Astrocyte (in vitro differentiated cells and primary cell): ENCODE data around the gene SLC6A11. TPM values are rescaled to one million over a fixed set of nuclear protein-coding genes. Genes with fewer than 3 reads are reported as not detected.

ENCODE experiments used
- DNase-seq: peaks from one replicate; pipeline ENCODE4 v3.0.0-alpha.2; 2010; ENCODE audit warnings: low read depth
- FAIRE-seq: peaks from 2 replicates; lab custom pipeline; 2011; peaks lifted over from hg19 to GRCh38; lab: Jason Lieb, UNC
- H2AFZ ChIP-seq: 2 replicates; pipeline ENCODE4 v1.6.0; 2012; ENCODE audit warnings: low read depth, low read length, inconsistent platforms
- H3K27ac ChIP-seq: 2 replicates; pipeline ENCODE4 v1.5.1; 2011; ENCODE audit warnings: low read depth, low read length, inconsistent platforms
- H3K27me3 ChIP-seq: 2 replicates; pipeline ENCODE4 v1.6.0; 2011; ENCODE audit warnings: low read length, inconsistent platforms; ENCODE audit not compliant: insufficient read depth
- H3K36me3 ChIP-seq: 2 replicates; pipeline ENCODE4 v1.5.1; 2011; ENCODE audit warnings: low read length, inconsistent platforms; ENCODE audit not compliant: insufficient read depth
- H3K4me1 ChIP-seq: 2 replicates; pipeline ENCODE4 v1.5.1; 2011; ENCODE audit warnings: low read length, inconsistent platforms; ENCODE audit not compliant: insufficient read depth
- H3K4me2 ChIP-seq: 2 replicates; pipeline ENCODE4 v1.6.0; 2012; ENCODE audit warnings: low read length, inconsistent platforms
- H3K4me3 ChIP-seq: 2 replicates; pipeline ENCODE4 v1.5.1; 2011; ENCODE audit warnings: low read depth, mild to moderate bottlenecking, low read length, inconsistent platforms; ENCODE audit not compliant: insufficient read depth
- H3K79me2 ChIP-seq: 2 replicates; pipeline ENCODE4 v1.6.0; 2012; ENCODE audit warnings: mild to moderate bottlenecking, low read length, inconsistent platforms; ENCODE audit not compliant: insufficient read depth
- H3K9ac ChIP-seq: 2 replicates; pipeline ENCODE4 v1.6.0; 2012; ENCODE audit warnings: mild to moderate bottlenecking, low read length, inconsistent platforms
- H3K9me3 ChIP-seq: 2 replicates; pipeline ENCODE4 v1.5.1; 2012; ENCODE audit warnings: low read depth, mild to moderate bottlenecking, low read length, inconsistent platforms; ENCODE audit not compliant: insufficient read depth
- H4K20me1 ChIP-seq: 2 replicates; pipeline ENCODE4 v1.6.0; 2012; ENCODE audit warnings: low read length, inconsistent platforms; ENCODE audit not compliant: insufficient read depth
- H3K27ac Mint-ChIP-seq: one replicate; pipeline ENCODE4 v1.8.0; 2021; ENCODE audit warnings: mild to moderate bottlenecking, mixed read lengths; ENCODE audit not compliant: unreplicated experiment
- H3K27me3 Mint-ChIP-seq: one replicate; pipeline ENCODE4 v1.8.0; 2021; ENCODE audit warnings: low read depth, mixed read lengths; ENCODE audit not compliant: unreplicated experiment
- H3K36me3 Mint-ChIP-seq: one replicate; pipeline ENCODE4 v1.8.0; 2021; ENCODE audit warnings: low read depth, mixed read lengths; ENCODE audit not compliant: unreplicated experiment
- H3K4me1 Mint-ChIP-seq: one replicate; pipeline ENCODE4 v1.8.0; 2021; ENCODE audit warnings: low read depth, mixed read lengths; ENCODE audit not compliant: unreplicated experiment
- H3K4me3 Mint-ChIP-seq: one replicate; pipeline ENCODE4 v1.8.0; 2021; ENCODE audit warnings: mild to moderate bottlenecking, moderate library complexity, mixed read lengths; ENCODE audit not compliant: unreplicated experiment
- H3K9me3 Mint-ChIP-seq: one replicate; pipeline ENCODE4 v1.8.0; 2021; ENCODE audit warnings: mild to moderate bottlenecking, mixed read lengths; ENCODE audit not compliant: unreplicated experiment
- CTCF ChIP-seq: IDR thresholded peaks from 2 replicates; pipeline ENCODE4 v1.5.1; 2011; ENCODE audit warnings: low read depth, mild to moderate bottlenecking, inconsistent platforms, low read length, moderate library complexity; ENCODE audit not compliant: insufficient read depth
- EZH2 ChIP-seq: IDR thresholded peaks from 2 replicates; pipeline ENCODE4 v1.6.1; 2012; ENCODE audit warnings: mild to moderate bottlenecking, low read length, inconsistent platforms; ENCODE audit not compliant: insufficient read depth
- total RNA-seq: library from RNA; stranded (reverse); gene quantifications from 2 replicates; pipeline ENCODE4 v1.2.1, GENCODE V29; 2021

The SLC6A11 gene
- total RNA-seq, 1 donor from 2014 or later: 0.34 TPM

- H3K36me3 ChIP-seq: no peaks in the 10 kb centered on the region
- no peak overlapping the region for H3K27ac Mint-ChIP-seq
- no peak overlapping the region for H3K4me3 ChIP-seq
- no peak overlapping the region for H3K4me2 ChIP-seq
- H4K20me1 ChIP-seq: no peaks in the 10 kb centered on the region
- no peak overlapping the region for H3K27ac ChIP-seq
- peaks cover 5% of the 10 kb centered on the region for H3K9me3 ChIP-seq
- H3K9me3 Mint-ChIP-seq: peaks cover 4% of the 10 kb centered on the region
- no peak overlapping the region for H3K9ac ChIP-seq
- peaks cover 10% of the 10 kb centered on the region for H3K4me1 Mint-ChIP-seq
- H3K79me2 ChIP-seq: no peaks in the 10 kb centered on the region
- peaks cover 13% of the 10 kb centered on the region for H3K4me1 ChIP-seq
- no peak for TF ChIP-seq CTCF
- no peak for TF ChIP-seq EZH2
- no peak overlapping the region for H2AFZ ChIP-seq
- H3K36me3 Mint-ChIP-seq: no peaks in the 10 kb centered on the region
- H3K27me3 ChIP-seq: peaks cover 28% of the 10 kb centered on the region
- DNase-seq: no peak
- FAIRE-seq: no peak
- H3K27me3 Mint-ChIP-seq: peaks cover 45% of the 10 kb centered on the region
- no peak overlapping the region for H3K4me3 Mint-ChIP-seq
Measured at GRCh38 chr3:10975695-10976234, 159.7 kb downstream of the SLC6A11 start.

DNA sequence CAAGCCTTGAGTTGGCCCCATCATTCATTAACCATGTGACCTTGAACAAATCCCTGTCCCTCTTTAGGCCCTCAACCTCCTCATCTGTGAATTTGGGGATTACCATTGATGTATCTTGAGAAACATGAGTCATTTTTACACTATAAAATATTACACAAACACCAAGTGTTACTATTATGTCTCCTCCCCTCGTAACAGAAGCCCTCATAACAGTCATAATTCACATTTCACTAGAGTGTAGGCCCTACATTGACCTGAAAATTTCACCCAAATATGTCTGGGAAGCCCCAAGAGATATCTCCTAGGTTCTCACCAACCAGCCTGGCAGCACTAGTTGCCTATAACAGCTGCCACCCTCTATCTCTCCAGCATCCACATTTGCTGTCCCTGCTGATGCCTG is 160.7 kb downstream of the SLC6A11 start:
- Mint-ChIP-seq H3K27ac (no peak overlapping the region), H3K27me3 (peaks cover 41% of the 10 kb centered on the region)
- TF ChIP-seq EZH2 (no peak), CTCF (no peak)

DNA sequence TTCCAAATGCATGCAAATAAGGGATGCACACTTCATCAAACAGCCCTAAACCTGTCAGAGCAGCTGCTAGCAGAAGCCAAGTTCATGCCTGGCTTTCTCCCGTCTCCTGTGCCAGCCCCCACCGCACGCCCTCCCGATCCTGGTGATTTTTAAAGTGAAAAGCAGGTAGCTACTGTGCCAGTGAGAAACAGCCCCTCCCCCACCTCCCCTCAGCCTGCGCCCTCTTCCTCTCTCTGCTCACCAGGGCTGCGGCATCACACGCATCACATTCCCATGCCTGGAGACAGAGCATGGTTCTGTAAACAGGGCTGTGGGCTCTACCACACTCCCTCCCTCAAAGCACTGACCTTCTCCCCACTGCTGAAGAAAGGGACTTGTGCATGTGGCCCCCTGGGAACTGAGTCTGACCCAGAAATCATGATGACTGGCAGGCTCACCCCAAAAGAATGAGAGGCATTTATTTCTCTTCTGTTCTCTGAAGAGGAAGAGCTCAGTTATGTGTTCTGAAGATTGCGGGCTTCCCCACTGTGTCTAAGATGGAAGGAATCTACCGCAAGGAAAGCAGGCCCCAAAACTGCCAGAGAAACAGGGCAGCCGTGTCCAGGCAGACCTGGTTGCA is 162.0 kb downstream of the SLC6A11 start:
- Histone ChIP-seq H3K79me2 (no peaks in the 10 kb centered on the region), H3K27ac (peak overlapping the region; percentile 52), H3K27me3 (peaks cover 6% of the 10 kb centered on the region), H3K9me3 (peaks cover 5% of the 10 kb centered on the region), H3K4me2 (peak overlapping the region; percentile 76), H3K4me3 (no peak overlapping the region), H4K20me1 (no peaks in the 10 kb centered on the region), H2AFZ (no peak overlapping the region), H3K9ac (peak overlapping the region; percentile 42), H3K4me1 (peaks cover 26% of the 10 kb centered on the region), H3K36me3 (no peaks in the 10 kb centered on the region)
- DNase-seq (peak; percentile 55), FAIRE-seq (no peak)
- H3K9me3 Mint-ChIP-seq: peaks cover 8% of the 10 kb centered on the region
- H3K27me3 Mint-ChIP-seq: peaks cover 28% of the 10 kb centered on the region
- H3K4me3 Mint-ChIP-seq: peak overlapping the region; percentile 10
- peak overlapping the region; percentile 5 for H3K27ac Mint-ChIP-seq
- peaks cover 2% of the 10 kb centered on the region for H3K36me3 Mint-ChIP-seq
- TF ChIP-seq EZH2 (no peak), CTCF (no peak)
- H3K4me1 Mint-ChIP-seq: peaks cover 26% of the 10 kb centered on the region

More for the DNA sequence above, 160.7 kb downstream of the SLC6A11 start:
- H3K79me2 ChIP-seq: no peaks in the 10 kb centered on the region
- H3K27me3 ChIP-seq: peaks cover 19% of the 10 kb centered on the region
- Mint-ChIP-seq H3K4me3 (no peak overlapping the region), H3K4me1 (peaks cover 14% of the 10 kb centered on the region), H3K9me3 (peaks cover 8% of the 10 kb centered on the region), H3K36me3 (peaks cover 2% of the 10 kb centered on the region)
- DNase-seq (no peak), FAIRE-seq (no peak)
- no peak overlapping the region for H3K27ac ChIP-seq
- peaks cover 5% of the 10 kb centered on the region for H3K9me3 ChIP-seq
- no peaks in the 10 kb centered on the region for H3K36me3 ChIP-seq
- no peak overlapping the region for H3K4me2 ChIP-seq
- H3K4me1 ChIP-seq: peaks cover 15% of the 10 kb centered on the region
- no peaks in the 10 kb centered on the region for H4K20me1 ChIP-seq
- no peak overlapping the region for H3K9ac ChIP-seq
- no peak overlapping the region for H3K4me3 ChIP-seq
- H2AFZ ChIP-seq: no peak overlapping the region
